ENCODE results near the gene COMTD1.

Gene COMTD1

GRCh38 chr10:75276069-75276872, 40.5 kb upstream of the COMTD1 start:
- TF ChIP-seq, protein P1, sequence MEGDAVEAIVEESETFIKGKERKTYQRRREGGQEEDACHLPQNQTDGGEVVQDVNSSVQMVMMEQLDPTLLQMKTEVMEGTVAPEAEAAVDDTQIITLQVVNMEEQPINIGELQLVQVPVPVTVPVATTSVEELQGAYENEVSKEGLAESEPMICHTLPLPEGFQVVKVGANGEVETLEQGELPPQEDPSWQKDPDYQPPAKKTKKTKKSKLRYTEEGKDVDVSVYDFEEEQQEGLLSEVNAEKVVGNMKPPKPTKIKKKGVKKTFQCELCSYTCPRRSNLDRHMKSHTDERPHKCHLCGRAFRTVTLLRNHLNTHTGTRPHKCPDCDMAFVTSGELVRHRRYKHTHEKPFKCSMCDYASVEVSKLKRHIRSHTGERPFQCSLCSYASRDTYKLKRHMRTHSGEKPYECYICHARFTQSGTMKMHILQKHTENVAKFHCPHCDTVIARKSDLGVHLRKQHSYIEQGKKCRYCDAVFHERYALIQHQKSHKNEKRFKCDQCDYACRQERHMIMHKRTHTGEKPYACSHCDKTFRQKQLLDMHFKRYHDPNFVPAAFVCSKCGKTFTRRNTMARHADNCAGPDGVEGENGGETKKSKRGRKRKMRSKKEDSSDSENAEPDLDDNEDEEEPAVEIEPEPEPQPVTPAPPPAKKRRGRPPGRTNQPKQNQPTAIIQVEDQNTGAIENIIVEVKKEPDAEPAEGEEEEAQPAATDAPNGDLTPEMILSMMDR (IDR thresholded peaks at IDR 0.05; ENCODE audit: insufficient read depth, low read length, poor library complexity, severe bottlenecking) = no peak
- no peaks in the 10 kb centered on the region for H3K36me3 ChIP-seq (ENCODE audit: control insufficient read depth, insufficient read depth, low read length)
- H3K4me3 ChIP-seq (replicated peaks; ENCODE audit: low read depth, low read length) = no peak overlapping the region
- DNase-seq (ENCODE audit: extremely low read depth, insufficient read length) = no peak
- no peaks in the 10 kb centered on the region; the same call in 1 of the 2 replicates for H3K27me3 ChIP-seq (replicated peaks; ENCODE audit: control insufficient read depth, insufficient read depth, low read length)

- no peak for DNase-seq (ENCODE audit: extremely low read depth, insufficient read length)
- no peak overlapping the region for H3K4me3 ChIP-seq (replicated peaks; ENCODE audit: low read depth, low read length)
- no peaks in the 10 kb centered on the region for H3K36me3 ChIP-seq (ENCODE audit: control insufficient read depth, insufficient read depth, low read length)
- TF ChIP-seq, protein P1 (IDR thresholded peaks at IDR 0.05; ENCODE audit: insufficient read depth, low read length, poor library complexity, severe bottlenecking) = no peak
- H3K27me3 ChIP-seq (replicated peaks; ENCODE audit: control insufficient read depth, insufficient read depth, low read length) = no peaks in the 10 kb centered on the region; the same call in 1 of the 2 replicates
Measured at GRCh38 chr10:75272896-75273295, 37.1 kb upstream of the COMTD1 start.

- Histone ChIP-seq H3K4me3 (replicated peaks; ENCODE audit: low read depth, low read length) (no peak overlapping the region), H3K27me3 (replicated peaks; ENCODE audit: control insufficient read depth, insufficient read depth, low read length) (no peaks in the 10 kb centered on the region; the same call in 1 of the 2 replicates), H3K36me3 (ENCODE audit: control insufficient read depth, insufficient read depth, low read length) (no peaks in the 10 kb centered on the region)
- no peak for DNase-seq (ENCODE audit: extremely low read depth, insufficient read length)
- TF ChIP-seq, protein P1 (IDR thresholded peaks at IDR 0.05; ENCODE audit: insufficient read depth, low read length, poor library complexity, severe bottlenecking) = no peak
Measured at GRCh38 chr10:75272094-75272493, 36.3 kb upstream of the COMTD1 start.

DNA sequence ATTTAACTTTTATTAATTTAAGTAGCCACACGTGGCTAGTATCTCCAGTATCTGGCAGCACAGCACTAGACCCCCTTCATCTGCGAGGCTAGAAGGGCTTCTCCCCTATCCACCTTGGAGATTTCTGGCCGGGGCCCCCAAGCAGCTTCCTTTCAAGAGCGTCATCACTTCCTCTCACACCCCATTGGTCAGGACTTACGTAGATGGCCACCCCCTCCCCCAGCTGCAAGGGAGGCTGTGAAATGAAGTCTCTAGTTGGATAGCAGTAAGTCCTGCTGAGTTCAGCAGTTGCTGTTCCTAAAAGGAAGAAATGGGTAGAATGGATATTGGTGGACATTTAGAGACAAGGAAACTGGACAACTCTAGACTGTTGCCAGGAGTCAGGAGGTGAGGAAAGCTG, 33.8 kb upstream of the COMTD1 start:
- Histone ChIP-seq H3K36me3 (ENCODE audit: control insufficient read depth, insufficient read depth, low read length) (no peaks in the 10 kb centered on the region), H3K4me3 (replicated peaks; ENCODE audit: low read depth, low read length) (no peak overlapping the region), H3K27me3 (replicated peaks; ENCODE audit: control insufficient read depth, insufficient read depth, low read length) (no peaks in the 10 kb centered on the region)
- DNase-seq (ENCODE audit: extremely low read depth, insufficient read length) = no peak
- TF ChIP-seq, protein P1 (IDR thresholded peaks at IDR 0.05; ENCODE audit: insufficient read depth, low read length, poor library complexity, severe bottlenecking) = no peak

GRCh38 chr10:75266945-75267344, 31.2 kb upstream of the COMTD1 start:
- H3K36me3 ChIP-seq (ENCODE audit: control insufficient read depth, insufficient read depth, low read length) = no peaks in the 10 kb centered on the region
- no peaks in the 10 kb centered on the region for H3K27me3 ChIP-seq (replicated peaks; ENCODE audit: control insufficient read depth, insufficient read depth, low read length)
- H3K4me3 ChIP-seq (replicated peaks; ENCODE audit: low read depth, low read length) = no peak overlapping the region
- TF ChIP-seq, protein P1 (IDR thresholded peaks at IDR 0.05; ENCODE audit: insufficient read depth, low read length, poor library complexity, severe bottlenecking) = no peak
- DNase-seq (ENCODE audit: extremely low read depth, insufficient read length) = no peak

Data from GM06990 (cell line).